Endothelial cell of umbilical vein (primary cell): ENCODE results near the gene AWAT2. TPM values are rescaled to one million over a fixed set of nuclear protein-coding genes. Genes with fewer than 3 reads are reported as not detected.
A peak's percentile ranks its signal among the peaks of the same experiment; 100 is the strongest.

Experiments
- BruUV-seq: library from RNA; stranded (reverse); fragments of 400-500 nt; replicated peaks from 2 replicates; lab custom pipeline; 2021; lab: Mats Ljungman, UMichigan
- CTCF ChIA-PET: fragments of 300-600, 350-600 bp; sonication (Branson Sonifier 250); formaldehyde crosslinking; loops from one replicate; lab custom pipeline; 2021; ENCODE audit warnings: antibody characterized with exemption, inconsistent platforms; lab: Charles Lee
- POLR2A ChIA-PET: fragments of 300-600, 350-600 bp; sonication (Branson Sonifier 250); formaldehyde crosslinking; loops from one replicate; lab custom pipeline; 2021; ENCODE audit warnings: antibody characterized with exemption, inconsistent platforms; lab: Charles Lee
- DNase-seq: peaks from one replicate; pipeline ENCODE4 v3.0.0-alpha.2; 2011; ENCODE audit warnings: low read depth, low spot score
- FAIRE-seq: peaks from 2 replicates; lab custom pipeline; 2011; peaks lifted over from hg19 to GRCh38; lab: Jason Lieb, UNC
- H2AFZ ChIP-seq: 2 replicates; pipeline ENCODE4 v1.6.0; 2012; ENCODE audit warnings: low read depth, low read length, control low read depth, inconsistent platforms
- H3K27ac ChIP-seq: 2 replicates; pipeline ENCODE4 v1.5.1; 2011; ENCODE audit warnings: low read depth, mild to moderate bottlenecking, control low read depth, low read length, moderate library complexity; ENCODE audit not compliant: insufficient read depth
- H3K27me3 ChIP-seq, 2 experiments: 2 replicates each; pipeline versions ENCODE4 v1.6.0 to v1.6.1; 2011; ENCODE audit warnings: low read length in 2 of 2, mixed read lengths in 1 of 2; ENCODE audit not compliant: control insufficient read depth in 2 of 2, insufficient read depth in 2 of 2
- H3K36me3 ChIP-seq, 2 experiments: 2 replicates in 1 of 2; 3 replicates in 1 of 2; pipeline ENCODE4 v1.5.1; 2011; ENCODE audit warnings: low read length in 2 of 2, mild to moderate bottlenecking in 1 of 2, moderate library complexity in 1 of 2; ENCODE audit not compliant: control insufficient read depth in 2 of 2, insufficient read depth in 2 of 2; ENCODE audit errors: extremely low read depth in 1 of 2
- H3K4me1 ChIP-seq: 3 replicates; pipeline ENCODE4 v1.5.1; 2011; ENCODE audit warnings: mild to moderate bottlenecking, low read length; ENCODE audit not compliant: control insufficient read depth, insufficient read depth; ENCODE audit errors: extremely low read depth
- H3K4me2 ChIP-seq: 2 replicates; pipeline ENCODE4 v1.6.1; 2011; ENCODE audit warnings: low read length, control low read depth, mixed read lengths; ENCODE audit not compliant: insufficient read depth
- H3K4me3 ChIP-seq, 3 experiments: fragments of 200-600 bp in 1 of 3; sonication (generic), shearing (Covaris generic) in 1 of 3; replicated peaks in 1 of 3; 2 replicates each; pipeline ENCODE4 v1.5.1; 2011 to 2016; ENCODE audit warnings: control low read depth in 3 of 3, low read length in 3 of 3, mild to moderate bottlenecking in 2 of 3, inconsistent platforms in 1 of 3, low read depth in 1 of 3, moderate library complexity in 1 of 3; ENCODE audit not compliant: insufficient read depth in 1 of 3
- H3K79me2 ChIP-seq: 2 replicates; pipeline ENCODE4 v1.6.0; 2012; ENCODE audit warnings: low read length, inconsistent platforms; ENCODE audit not compliant: control insufficient read depth, insufficient read depth
- H3K9ac ChIP-seq: replicated peaks from 2 replicates; pipeline ENCODE3; 2011; ENCODE audit warnings: low read length, control low read depth; ENCODE audit not compliant: insufficient read depth; ENCODE audit errors: extremely low read depth
- H3K9me1 ChIP-seq: replicated peaks from 3 replicates; pipeline ENCODE4 v1.6.0; 2011; ENCODE audit warnings: mild to moderate bottlenecking, low read length; ENCODE audit not compliant: control insufficient read depth, insufficient read depth; ENCODE audit errors: extremely low read depth
- H3K9me3 ChIP-seq: replicated peaks from 2 replicates; pipeline ENCODE4 v1.5.1; 2012; ENCODE audit warnings: low read length, inconsistent platforms; ENCODE audit not compliant: control insufficient read depth, insufficient read depth
- H4K20me1 ChIP-seq: replicated peaks from 2 replicates; pipeline ENCODE3; 2011; ENCODE audit warnings: mild to moderate bottlenecking, low read length; ENCODE audit not compliant: control insufficient read depth, insufficient read depth; ENCODE audit errors: extremely low read depth
- FOS ChIP-seq: IDR thresholded peaks from 2 replicates; pipeline ENCODE4 v1.6.1; 2011; ENCODE audit warnings: mild to moderate bottlenecking, low read length, moderate library complexity, borderline replicate concordance; ENCODE audit not compliant: insufficient read depth
- GATA2 ChIP-seq: IDR thresholded peaks from 2 replicates; pipeline ENCODE4 v1.7.0; 2011; ENCODE audit warnings: low read depth, mild to moderate bottlenecking, moderate library complexity, mixed read lengths, low read length; ENCODE audit not compliant: insufficient read length, insufficient read depth
- JUN ChIP-seq: IDR thresholded peaks from 2 replicates; pipeline ENCODE4 v1.6.1; 2011; ENCODE audit warnings: borderline replicate concordance, low read depth; ENCODE audit not compliant: insufficient read length, insufficient read depth
- MAX ChIP-seq: IDR thresholded peaks from 2 replicates; pipeline ENCODE4 v1.6.1; 2011; ENCODE audit not compliant: insufficient read depth, insufficient read length
- POLR2A ChIP-seq: IDR thresholded peaks from 2 replicates; pipeline ENCODE4 v1.6.1; 2012; ENCODE audit warnings: low read depth, mild to moderate bottlenecking, control low read depth, low read length
- dilution Hi-C: fragments of 300-500 bp; cut with MboI; formaldehyde crosslinking; loops from one replicate; pipeline ENCODE4 v1.15.0; 2019; ENCODE audit warnings: low sequenced_read_pairs; ENCODE audit not compliant: extremely low pct_ligation_motif_present
- intact Hi-C: fragments of 100-400 bp; cut with micrococcal nuclease; formaldehyde crosslinking; loops from one replicate; pipeline ENCODE4 v1.10.0; 2022
- polyA plus RNA-seq, 4 experiments: library from polyadenylated mRNA; depleted of rRNA in 3 of 4; stranded (reverse) in 3 of 4; unstranded in 1 of 4; fragments of >200 nt; gene quantifications; 2 replicates each; pipeline versions ENCODE4 v1.2.1 to v1.2.3, GENCODE V29; 2011 to 2012; ENCODE audit warnings: missing spikeins in 1 of 4
- total RNA-seq: library from RNA; stranded (reverse); gene quantifications from 2 replicates; pipeline ENCODE4 v1.2.3, GENCODE V29; 2021
- TF ChIP-seq, protein P1 (sequence below), 2 donors: IDR thresholded peaks; 1 replicate in 1 of 2; 2 replicates in 1 of 2; pipeline ENCODE4 v1.5.1; 2011; ENCODE audit warnings: low read length in 2 of 2, mild to moderate bottlenecking in 2 of 2, moderate library complexity in 2 of 2, control low read depth in 1 of 2, inconsistent platforms in 1 of 2, low read depth in 1 of 2; ENCODE audit not compliant: insufficient read depth in 1 of 2; ENCODE audit errors: extremely low read depth in 1 of 2

The AWAT2 gene
- total and polyA plus RNA-seq, 2 donors (not counting 3 experiments of a cell fraction or from before 2014, with no cell fraction given) = 0.20 to 0.29 TPM

- no TSS peak for BruUV-seq
- peaks cover 11% of the 10 kb centered on the region for H3K4me1 ChIP-seq
- dilution Hi-C loops (no loop called here), intact Hi-C loops (loop anchor here (1.0 to 5.0 kb wide), 4 partner anchors 64 to 611 kb away; no protein-coding TSS in a partner anchor)
- peak overlapping the region; percentile 69 for H2AFZ ChIP-seq
- TF ChIP-seq GATA2 (no peak), JUN (no peak), POLR2A (no peak), MAX (no peak), FOS (no peak)
- TF ChIP-seq, protein P1, sequence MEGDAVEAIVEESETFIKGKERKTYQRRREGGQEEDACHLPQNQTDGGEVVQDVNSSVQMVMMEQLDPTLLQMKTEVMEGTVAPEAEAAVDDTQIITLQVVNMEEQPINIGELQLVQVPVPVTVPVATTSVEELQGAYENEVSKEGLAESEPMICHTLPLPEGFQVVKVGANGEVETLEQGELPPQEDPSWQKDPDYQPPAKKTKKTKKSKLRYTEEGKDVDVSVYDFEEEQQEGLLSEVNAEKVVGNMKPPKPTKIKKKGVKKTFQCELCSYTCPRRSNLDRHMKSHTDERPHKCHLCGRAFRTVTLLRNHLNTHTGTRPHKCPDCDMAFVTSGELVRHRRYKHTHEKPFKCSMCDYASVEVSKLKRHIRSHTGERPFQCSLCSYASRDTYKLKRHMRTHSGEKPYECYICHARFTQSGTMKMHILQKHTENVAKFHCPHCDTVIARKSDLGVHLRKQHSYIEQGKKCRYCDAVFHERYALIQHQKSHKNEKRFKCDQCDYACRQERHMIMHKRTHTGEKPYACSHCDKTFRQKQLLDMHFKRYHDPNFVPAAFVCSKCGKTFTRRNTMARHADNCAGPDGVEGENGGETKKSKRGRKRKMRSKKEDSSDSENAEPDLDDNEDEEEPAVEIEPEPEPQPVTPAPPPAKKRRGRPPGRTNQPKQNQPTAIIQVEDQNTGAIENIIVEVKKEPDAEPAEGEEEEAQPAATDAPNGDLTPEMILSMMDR (IDR thresholded peaks at IDR 0.05; ENCODE audit: extremely low read depth in 1 of 2, insufficient read depth in 1 of 2, low read depth in 1 of 2, low read length in 2 of 2) = peak; percentile 40 to 63
- H3K27ac ChIP-seq = no peak overlapping the region
- peak; percentile 61 for DNase-seq
- no peaks in the 10 kb centered on the region for H3K27me3 ChIP-seq
- no peak overlapping the region for H3K4me2 ChIP-seq
- no peaks in the 10 kb centered on the region for H4K20me1 ChIP-seq
- H3K79me2 ChIP-seq = no peaks in the 10 kb centered on the region
- H3K4me3 ChIP-seq = no peak overlapping the region
- H3K9me3 ChIP-seq = no peaks in the 10 kb centered on the region
- H3K9me1 ChIP-seq = no peaks in the 10 kb centered on the region
- CTCF ChIA-PET = interaction anchor here (0.7 to 9.0 kb wide), 13 partner anchors 12 to 1206 kb away, joined by 3 to 207 read pairs (median 5); partner anchors contain the start of gene IGBP1
- POLR2A ChIA-PET = no interaction called here
- no peaks in the 10 kb centered on the region for H3K36me3 ChIP-seq
- no peak overlapping the region for H3K9ac ChIP-seq
- FAIRE-seq = peak; percentile 93
These were observed 16.2 kb downstream of the AWAT2 start for GRCh38 chrX:70033348-70034051.
